HepG2 (cell line): ENCODE data around the gene WWC2. TPM values are rescaled to one million over a fixed set of nuclear protein-coding genes. Genes with fewer than 3 reads are reported as not detected.

Experiments used
- BHLHE40 ChIP-seq: IDR thresholded peaks from 2 replicates; pipeline ENCODE4 v1.6.1; 2011; ENCODE audit warnings: low read length, improper control_type of control experiment
- CCDC6 ChIP-seq: sonication (generic); formaldehyde crosslinking; IDR thresholded peaks from 2 replicates; pipeline ENCODE4 v1.8.1; 2022; ENCODE audit warnings: mild to moderate bottlenecking, missing genetic modification reagents, moderate library complexity
- FOXJ3 ChIP-seq: sonication (generic); formaldehyde crosslinking; IDR thresholded peaks from 2 replicates; pipeline ENCODE4 v1.4.0; 2020; ENCODE audit warnings: missing genetic modification reagents, mild to moderate bottlenecking, borderline replicate concordance
- HHEX ChIP-seq: IDR thresholded peaks from 2 replicates; pipeline ENCODE4 v1.6.1; 2016; ENCODE audit warnings: control low read depth
- MED13 ChIP-seq: sonication (generic); formaldehyde crosslinking; IDR thresholded peaks from 2 replicates; pipeline ENCODE4 v1.5.0; 2020; ENCODE audit warnings: missing genetic modification reagents
- NPAS2 ChIP-seq: sonication (generic); formaldehyde crosslinking; IDR thresholded peaks from 2 replicates; pipeline ENCODE4 v1.8.0; 2022; ENCODE audit warnings: mild to moderate bottlenecking, missing genetic modification reagents, borderline replicate concordance
- PHF5A ChIP-seq: IDR thresholded peaks from one replicate; pipeline ENCODE4 v1.6.1; 2018; ENCODE audit warnings: low read depth, missing genetic modification reagents; ENCODE audit not compliant: unreplicated experiment
- REPIN1 ChIP-seq: sonication (generic); formaldehyde crosslinking; IDR thresholded peaks from 2 replicates; pipeline ENCODE4 v1.8.0; 2022; ENCODE audit warnings: missing genetic modification reagents, low read depth, mild to moderate bottlenecking, borderline replicate concordance
- SMARCE1 ChIP-seq: fragments of 450-650 bp; IDR thresholded peaks from 2 replicates; pipeline ENCODE4 v1.6.1; 2017; ENCODE audit warnings: borderline replicate concordance
- SSRP1 ChIP-seq: IDR thresholded peaks from 2 replicates; pipeline ENCODE4 v1.6.1; 2016; ENCODE audit warnings: control low read depth
- XRCC5 ChIP-seq: fragments of 200-400 bp; formaldehyde crosslinking; optimal IDR thresholded peaks from 2 replicates; pipeline ENCODE3; 2017; ENCODE audit warnings: mild to moderate bottlenecking, low read length
- ZNF101 ChIP-seq: sonication (generic); formaldehyde crosslinking; IDR thresholded peaks from 2 replicates; pipeline ENCODE4 v1.4.0; 2020; ENCODE audit warnings: mild to moderate bottlenecking, low read depth, missing genetic modification reagents, borderline replicate concordance
- ZNF263 ChIP-seq: sonication (generic); formaldehyde crosslinking; IDR thresholded peaks from 2 replicates; pipeline ENCODE4 v1.4.0; 2020; ENCODE audit warnings: missing genetic modification reagents
- ZNF572 ChIP-seq: sonication (generic); formaldehyde crosslinking; IDR thresholded peaks from 2 replicates; pipeline ENCODE4 v1.5.1; 2020; ENCODE audit warnings: mild to moderate bottlenecking, missing genetic modification reagents
- ZNF660 ChIP-seq: sonication (generic); formaldehyde crosslinking; IDR thresholded peaks from 2 replicates; pipeline ENCODE4 v1.5.1; 2020; ENCODE audit warnings: mild to moderate bottlenecking, low read depth, missing genetic modification reagents, borderline replicate concordance
- polyA plus RNA-seq, 8 experiments: library from polyadenylated mRNA; depleted of rRNA in 3 of 8; stranded (reverse) in 7 of 8; unstranded in 1 of 8; fragments of >200 nt; fragmentation: Illumina TruSeq in 4 of 8; extraction: Trizol in 4 of 8; gene quantifications; 2 replicates each; pipeline versions ENCODE4 v1.2.1 to v1.2.3, GENCODE V29; 2011 to 2016; ENCODE audit warnings: low read depth in 4 of 8, missing spikeins in 1 of 8, mixed read lengths in 1 of 8; ENCODE audit not compliant: insufficient read depth in 1 of 8
- total RNA-seq, 5 experiments: library from RNA; depleted of rRNA; stranded (reverse); fragments of >200 nt; fragmentation: Illumina TruSeq; extraction: Trizol; gene quantifications; 2 replicates each; pipeline ENCODE4 v1.2.3, GENCODE V29; 2016; ENCODE audit warnings: low read depth in 1 of 5
- TF ChIP-seq, protein P1 (sequence below): IDR thresholded peaks from 2 replicates; pipeline ENCODE4 v1.6.1; 2016
- TF ChIP-seq, protein P2 (sequence below): sonication (generic); formaldehyde crosslinking; IDR thresholded peaks from 2 replicates; pipeline ENCODE4 v1.4.0; 2020; ENCODE audit warnings: missing genetic modification reagents
- TF ChIP-seq, protein P3 (sequence below): sonication (generic); formaldehyde crosslinking; IDR thresholded peaks from 2 replicates; pipeline ENCODE4 v1.4.0; 2020; ENCODE audit warnings: missing genetic modification reagents, low read depth, mild to moderate bottlenecking, borderline replicate concordance
- TF ChIP-seq, protein P4 (sequence below): sonication (generic); formaldehyde crosslinking; IDR thresholded peaks from 2 replicates; pipeline ENCODE4 v1.4.0; 2020; ENCODE audit warnings: missing genetic modification reagents, borderline replicate concordance
- TF ChIP-seq, protein P5 (sequence below): sonication (generic); formaldehyde crosslinking; conservative IDR thresholded peaks from 2 replicates; pipeline ENCODE4 v1.4.0; 2020; ENCODE audit warnings: missing genetic modification reagents
- TF ChIP-seq, protein P6 (sequence below): sonication (generic); formaldehyde crosslinking; conservative IDR thresholded peaks from 2 replicates; pipeline ENCODE4 v1.4.0; 2020; ENCODE audit warnings: missing genetic modification reagents

Gene WWC2
- total and polyA plus RNA-seq, 2 of the 13 experiments (the other 11 are each of a cell fraction or from before 2014, with no cell fraction given): 40.0 to 50.1 TPM

DNA sequence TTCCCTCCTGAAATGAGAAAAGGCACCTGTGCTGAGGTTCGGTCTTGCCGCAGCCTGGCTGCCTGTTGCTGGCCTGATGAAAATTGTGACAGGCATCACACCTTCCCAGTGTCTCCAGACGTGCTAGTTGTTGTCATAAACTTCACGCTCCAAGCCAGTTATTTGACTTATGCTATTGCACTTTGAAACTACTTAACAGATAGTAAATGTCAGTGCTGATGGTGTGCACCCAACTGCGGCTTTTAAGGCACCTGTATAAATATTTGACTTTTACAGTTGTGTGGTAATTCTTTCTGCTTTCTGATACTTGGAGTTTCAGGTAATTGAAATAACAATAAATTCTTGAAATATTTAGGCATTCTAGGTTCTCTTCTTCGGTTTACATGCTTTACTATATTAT is 1.8 kb downstream of the WWC2 start (continued):
- TF ChIP-seq, protein P1, sequence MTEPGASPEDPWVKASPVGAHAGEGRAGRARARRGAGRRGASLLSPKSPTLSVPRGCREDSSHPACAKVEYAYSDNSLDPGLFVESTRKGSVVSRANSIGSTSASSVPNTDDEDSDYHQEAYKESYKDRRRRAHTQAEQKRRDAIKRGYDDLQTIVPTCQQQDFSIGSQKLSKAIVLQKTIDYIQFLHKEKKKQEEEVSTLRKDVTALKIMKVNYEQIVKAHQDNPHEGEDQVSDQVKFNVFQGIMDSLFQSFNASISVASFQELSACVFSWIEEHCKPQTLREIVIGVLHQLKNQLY (CRISPR knock-in tag): peak; percentile 57; the same call in 1 of the 2 replicates
- TF ChIP-seq NPAS2 (CRISPR knock-in tag): no peak
- TF ChIP-seq, protein P2, sequence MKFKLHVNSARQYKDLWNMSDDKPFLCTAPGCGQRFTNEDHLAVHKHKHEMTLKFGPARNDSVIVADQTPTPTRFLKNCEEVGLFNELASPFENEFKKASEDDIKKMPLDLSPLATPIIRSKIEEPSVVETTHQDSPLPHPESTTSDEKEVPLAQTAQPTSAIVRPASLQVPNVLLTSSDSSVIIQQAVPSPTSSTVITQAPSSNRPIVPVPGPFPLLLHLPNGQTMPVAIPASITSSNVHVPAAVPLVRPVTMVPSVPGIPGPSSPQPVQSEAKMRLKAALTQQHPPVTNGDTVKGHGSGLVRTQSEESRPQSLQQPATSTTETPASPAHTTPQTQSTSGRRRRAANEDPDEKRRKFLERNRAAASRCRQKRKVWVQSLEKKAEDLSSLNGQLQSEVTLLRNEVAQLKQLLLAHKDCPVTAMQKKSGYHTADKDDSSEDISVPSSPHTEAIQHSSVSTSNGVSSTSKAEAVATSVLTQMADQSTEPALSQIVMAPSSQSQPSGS: peak; percentile 76
- no peak for TF ChIP-seq SMARCE1
- TF ChIP-seq, protein P3, sequence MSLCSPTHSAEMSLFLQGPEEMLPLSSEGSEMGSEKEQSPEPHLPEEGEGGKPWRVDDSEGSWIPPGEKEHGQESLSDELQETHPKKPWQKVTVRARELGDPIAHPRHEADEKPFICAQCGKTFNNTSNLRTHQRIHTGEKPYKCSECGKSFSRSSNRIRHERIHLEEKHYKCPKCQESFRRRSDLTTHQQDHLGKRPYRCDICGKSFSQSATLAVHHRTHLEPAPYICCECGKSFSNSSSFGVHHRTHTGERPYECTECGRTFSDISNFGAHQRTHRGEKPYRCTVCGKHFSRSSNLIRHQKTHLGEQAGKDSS (CRISPR knock-in tag): no peak
- TF ChIP-seq ZNF101 (CRISPR knock-in tag): no peak
- TF ChIP-seq ZNF263 (CRISPR knock-in tag): no peak
- TF ChIP-seq, protein P4, sequence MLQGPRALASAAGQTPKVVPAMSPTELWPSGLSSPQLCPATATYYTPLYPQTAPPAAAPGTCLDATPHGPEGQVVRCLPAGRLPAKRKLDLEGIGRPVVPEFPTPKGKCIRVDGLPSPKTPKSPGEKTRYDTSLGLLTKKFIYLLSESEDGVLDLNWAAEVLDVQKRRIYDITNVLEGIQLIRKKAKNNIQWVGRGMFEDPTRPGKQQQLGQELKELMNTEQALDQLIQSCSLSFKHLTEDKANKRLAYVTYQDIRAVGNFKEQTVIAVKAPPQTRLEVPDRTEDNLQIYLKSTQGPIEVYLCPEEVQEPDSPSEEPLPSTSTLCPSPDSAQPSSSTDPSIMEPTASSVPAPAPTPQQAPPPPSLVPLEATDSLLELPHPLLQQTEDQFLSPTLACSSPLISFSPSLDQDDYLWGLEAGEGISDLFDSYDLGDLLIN: 0 out of 2 replicates have a peak, but pooled peaks have one; percentile 43
- TF ChIP-seq ZNF660: no peak
- TF ChIP-seq, protein P5, sequence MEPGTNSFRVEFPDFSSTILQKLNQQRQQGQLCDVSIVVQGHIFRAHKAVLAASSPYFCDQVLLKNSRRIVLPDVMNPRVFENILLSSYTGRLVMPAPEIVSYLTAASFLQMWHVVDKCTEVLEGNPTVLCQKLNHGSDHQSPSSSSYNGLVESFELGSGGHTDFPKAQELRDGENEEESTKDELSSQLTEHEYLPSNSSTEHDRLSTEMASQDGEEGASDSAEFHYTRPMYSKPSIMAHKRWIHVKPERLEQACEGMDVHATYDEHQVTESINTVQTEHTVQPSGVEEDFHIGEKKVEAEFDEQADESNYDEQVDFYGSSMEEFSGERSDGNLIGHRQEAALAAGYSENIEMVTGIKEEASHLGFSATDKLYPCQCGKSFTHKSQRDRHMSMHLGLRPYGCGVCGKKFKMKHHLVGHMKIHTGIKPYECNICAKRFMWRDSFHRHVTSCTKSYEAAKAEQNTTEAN: peak; percentile 96
- TF ChIP-seq, protein P6, sequence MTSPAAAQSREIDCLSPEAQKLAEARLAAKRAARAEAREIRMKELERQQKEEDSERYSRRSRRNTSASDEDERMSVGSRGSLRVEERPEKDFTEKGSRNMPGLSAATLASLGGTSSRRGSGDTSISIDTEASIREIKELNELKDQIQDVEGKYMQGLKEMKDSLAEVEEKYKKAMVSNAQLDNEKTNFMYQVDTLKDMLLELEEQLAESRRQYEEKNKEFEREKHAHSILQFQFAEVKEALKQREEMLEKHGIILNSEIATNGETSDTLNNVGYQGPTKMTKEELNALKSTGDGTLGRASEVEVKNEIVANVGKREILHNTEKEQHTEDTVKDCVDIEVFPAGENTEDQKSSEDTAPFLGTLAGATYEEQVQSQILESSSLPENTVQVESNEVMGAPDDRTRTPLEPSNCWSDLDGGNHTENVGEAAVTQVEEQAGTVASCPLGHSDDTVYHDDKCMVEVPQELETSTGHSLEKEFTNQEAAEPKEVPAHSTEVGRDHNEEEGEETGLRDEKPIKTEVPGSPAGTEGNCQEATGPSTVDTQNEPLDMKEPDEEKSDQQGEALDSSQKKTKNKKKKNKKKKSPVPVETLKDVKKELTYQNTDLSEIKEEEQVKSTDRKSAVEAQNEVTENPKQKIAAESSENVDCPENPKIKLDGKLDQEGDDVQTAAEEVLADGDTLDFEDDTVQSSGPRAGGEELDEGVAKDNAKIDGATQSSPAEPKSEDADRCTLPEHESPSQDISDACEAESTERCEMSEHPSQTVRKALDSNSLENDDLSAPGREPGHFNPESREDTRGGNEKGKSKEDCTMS (CRISPR knock-in tag): no peak
- TF ChIP-seq PHF5A (CRISPR knock-in tag): no peak
- no peak for TF ChIP-seq ZNF572
- no peak for TF ChIP-seq REPIN1 (CRISPR knock-in tag)
- peak; percentile 76 for TF ChIP-seq BHLHE40
- TF ChIP-seq FOXJ3 (CRISPR knock-in tag): peak; percentile 70; the same call in 1 of the 2 replicates
- peak; percentile 52; the same call in 1 of the 2 replicates for TF ChIP-seq HHEX (CRISPR knock-in tag)
- peak; percentile 39; the same call in 1 of the 2 replicates for TF ChIP-seq MED13 (CRISPR knock-in tag)
- no peak for TF ChIP-seq XRCC5
- no peak for TF ChIP-seq CCDC6
- no peak for TF ChIP-seq SSRP1 (CRISPR knock-in tag)
